ENCODE measurements around the gene SFMBT1.

DNA sequence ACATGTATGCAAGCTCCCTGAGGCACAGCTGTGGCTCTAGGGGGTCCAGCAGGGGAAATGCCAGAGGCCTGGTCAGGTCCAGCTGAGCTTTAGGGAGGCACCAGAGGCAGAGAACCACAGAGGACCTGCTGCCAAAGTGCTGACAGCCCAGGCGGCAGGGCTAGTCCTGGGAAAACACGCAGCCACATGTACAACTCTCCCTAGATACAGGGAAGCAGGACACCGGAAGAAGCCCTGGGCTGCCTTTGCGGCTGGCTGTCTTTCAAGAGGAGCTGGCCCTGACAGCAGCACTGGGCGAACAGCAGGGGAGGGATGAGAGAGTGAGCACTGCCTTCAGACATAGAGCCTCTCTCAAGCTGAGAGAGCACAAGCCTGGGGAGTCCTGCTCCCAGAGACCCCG is 43.6 kb upstream of the SFMBT1 start:
- TF ChIP-seq EZH2 (IDR thresholded peaks at IDR 0.05) (no peak), POLR2AphosphoS5 (IDR thresholded peaks at IDR 0.05; ENCODE audit: borderline replicate concordance, low read depth, low read length) (no peak), FOXP2 (optimal IDR thresholded peaks at IDR 0.05; ENCODE audit: control extremely low read depth, extremely low read length, insufficient read depth) (no peak)
